Sciatic nerve (tissue), 2 donors: Measurements from ENCODE around the gene COL9A3. TPM values are rescaled to one million over a fixed set of nuclear protein-coding genes. Genes with fewer than 3 reads are reported as not detected.

Experiments used
- ATAC-seq: fragments of 200-7000 bp; cut with Tn5 transposase; one replicate; pipeline ENCODE4 v1.9.1; 2020; ENCODE audit warnings: mild to moderate bottlenecking, moderate library complexity
- DNase-seq: peaks from one replicate; pipeline ENCODE4 v3.0.0-alpha.2; 2020; ENCODE audit warnings: low spot score
- intact Hi-C: fragments of 100-400 bp; cut with DNase I; formaldehyde crosslinking; loops from one replicate; pipeline ENCODE4 v1.14.2; 2022
- total RNA-seq: library from RNA; stranded (reverse); fragmentation: NEBNext Ultra II Directional; extraction: Animal tissue kit (Norgen Biotek cat#: 25700); gene quantifications from one replicate; pipeline ENCODE4 v1.2.1, GENCODE V29; 2021
- donor health status: DM: no; HTN: no; CAD: no.
- donor health status: DM: no; HTN: no; CAD: no.

Gene COL9A3
- total RNA-seq, 1 donor from 2014 or later = 69.6 TPM

- ATAC-seq (no peak), DNase-seq (no peak)
- intact Hi-C loops = no loop called here
Measured at GRCh38 chr20:62882426-62882825, 65.6 kb downstream of the COL9A3 start.

DNA sequence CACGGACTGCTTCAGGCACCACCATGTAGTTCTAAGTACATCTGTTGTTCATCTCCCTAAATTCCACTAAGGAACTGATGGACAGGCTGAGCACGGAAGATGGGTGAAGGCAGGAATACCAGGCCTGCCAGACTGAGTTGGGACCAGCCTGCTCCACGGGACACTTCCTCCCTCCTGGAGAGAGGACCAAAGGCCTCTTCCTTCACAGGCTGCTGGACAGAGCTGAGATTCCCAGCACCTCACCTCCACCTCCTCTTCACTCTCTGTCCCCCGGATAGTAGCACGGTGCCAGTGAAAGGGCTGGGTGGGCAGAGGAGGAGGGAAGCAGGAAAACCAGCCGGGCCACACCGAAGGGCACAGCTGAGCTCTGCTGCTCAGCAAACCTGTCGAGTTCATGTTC lies 67.7 kb downstream of the COL9A3 start:
- intact Hi-C loops = no loop called here
- ATAC-seq = no peak
- DNase-seq = no peak

DNA sequence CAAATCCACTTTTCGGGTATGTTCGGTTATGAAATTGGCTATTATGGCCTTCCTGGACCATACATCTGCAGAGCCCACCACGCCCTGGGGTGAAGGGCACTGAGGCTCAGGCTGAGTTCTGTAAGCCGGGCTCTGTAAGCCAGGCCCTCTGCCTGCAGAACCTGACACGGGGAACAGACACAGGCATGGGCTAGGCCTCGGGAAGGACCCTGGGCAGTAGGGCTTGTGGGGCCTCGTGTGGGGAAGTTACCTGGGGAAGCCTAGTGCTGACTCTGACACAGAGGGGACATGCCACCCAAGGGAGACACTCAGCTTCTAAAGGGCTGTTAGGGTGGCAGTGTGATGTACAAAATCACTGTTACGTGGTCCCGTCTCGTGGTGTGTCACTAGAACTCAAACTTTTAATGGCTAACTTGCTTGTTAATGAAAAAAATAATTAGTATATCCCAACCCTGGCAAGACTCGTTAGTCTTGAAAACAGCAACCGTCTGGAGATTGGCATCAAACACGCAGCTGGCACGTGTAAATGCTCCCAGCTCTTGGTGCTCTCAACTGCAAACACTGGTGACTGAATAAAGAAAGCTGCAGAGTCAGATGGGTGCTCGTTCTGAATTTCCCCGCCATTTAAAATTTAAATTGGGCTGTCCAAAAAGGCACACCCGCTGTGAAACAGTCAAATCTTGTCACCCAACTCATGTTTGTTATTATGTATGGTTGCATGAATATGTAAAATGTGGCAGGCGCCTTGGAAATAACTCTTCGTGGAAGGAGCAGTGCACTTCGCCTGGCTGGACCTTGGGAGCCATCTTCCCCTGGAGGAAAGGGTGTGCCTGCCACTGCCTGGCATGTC lies 68.4 kb downstream of the COL9A3 start:
- intact Hi-C loops = no loop called here
- no peak for DNase-seq
- ATAC-seq = no peak

DNA sequence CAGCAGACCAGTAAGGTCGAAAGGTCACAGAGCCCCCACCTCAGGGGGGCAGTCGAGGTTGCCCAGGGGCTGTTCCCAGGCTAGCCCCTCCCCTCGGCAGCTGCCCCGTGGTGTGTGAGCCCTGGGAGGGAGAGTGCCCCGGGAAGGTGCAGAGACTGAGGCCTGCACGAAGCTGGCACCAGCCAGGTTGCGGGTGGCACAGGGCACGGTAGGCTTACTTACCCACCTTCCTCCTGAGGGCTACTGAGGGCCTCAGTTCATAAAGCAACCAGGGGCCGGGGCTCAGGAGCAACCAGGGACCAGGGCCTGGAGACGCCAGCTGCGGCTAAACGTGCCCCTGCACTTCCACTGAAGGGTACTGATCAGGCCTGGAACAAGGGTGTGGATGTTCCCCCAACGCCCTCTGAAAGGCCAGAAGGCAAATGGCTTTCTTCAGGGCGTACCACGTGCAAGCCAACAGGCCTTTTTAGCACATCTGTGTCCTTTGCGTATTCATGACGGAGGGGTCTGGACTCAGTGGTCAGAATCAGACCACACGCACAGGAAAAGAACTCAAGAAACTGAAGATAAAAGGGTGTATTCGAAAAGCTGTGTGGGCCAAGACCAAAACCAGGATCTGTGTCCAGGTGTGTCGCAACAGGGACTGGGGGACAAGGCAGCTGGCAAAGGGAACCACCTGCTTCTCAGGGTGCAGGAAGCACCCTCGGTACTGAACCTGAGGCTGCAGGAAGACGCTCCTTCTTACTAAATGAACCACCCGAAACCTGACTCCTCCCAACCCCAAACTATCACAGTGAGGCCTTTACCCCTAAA lies 69.3 kb downstream of the COL9A3 start:
- DNase-seq = no peak
- intact Hi-C loops = no loop called here
- no peak for ATAC-seq

DNA sequence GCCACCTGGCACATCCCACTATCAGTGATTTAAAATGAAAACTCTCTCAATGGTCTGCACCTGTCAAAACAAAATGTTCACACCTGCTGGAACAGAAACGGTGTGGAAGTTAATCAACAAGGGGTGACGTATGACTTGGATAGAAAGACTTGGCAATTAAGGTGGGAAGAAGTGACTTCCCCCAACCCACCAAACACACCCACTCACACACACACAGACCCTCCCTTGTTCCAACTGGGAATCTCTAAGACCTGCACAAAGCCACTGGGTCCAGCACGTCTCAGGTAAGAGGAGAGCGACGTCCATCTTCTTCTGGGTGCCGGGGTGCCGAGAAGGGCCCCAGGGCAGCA lies 69.8 kb downstream of the COL9A3 start:
- DNase-seq (no peak), ATAC-seq (no peak)
- intact Hi-C loops = no loop called here

- ATAC-seq (peak; percentile 20), DNase-seq (no peak)
- intact Hi-C loops = no loop called here
Measured at GRCh38 chr20:62887152-62887859, 70.5 kb downstream of the COL9A3 start.

- ATAC-seq = no peak
- intact Hi-C loops = no loop called here
- DNase-seq = no peak
Measured at GRCh38 chr20:62887860-62888239, 71.0 kb downstream of the COL9A3 start.

GRCh38 chr20:62888406-62888805 lies 71.6 kb downstream of the COL9A3 start:
- DNase-seq (no peak), ATAC-seq (no peak)
- intact Hi-C loops = no loop called here

GRCh38 chr20:62888910-62889309 lies 72.1 kb downstream of the COL9A3 start:
- ATAC-seq = no peak
- intact Hi-C loops = no loop called here
- no peak for DNase-seq

- intact Hi-C loops = no loop called here
- no peak for ATAC-seq
- DNase-seq = no peak
Measured at GRCh38 chr20:62889411-62889810, 72.6 kb downstream of the COL9A3 start.

DNA sequence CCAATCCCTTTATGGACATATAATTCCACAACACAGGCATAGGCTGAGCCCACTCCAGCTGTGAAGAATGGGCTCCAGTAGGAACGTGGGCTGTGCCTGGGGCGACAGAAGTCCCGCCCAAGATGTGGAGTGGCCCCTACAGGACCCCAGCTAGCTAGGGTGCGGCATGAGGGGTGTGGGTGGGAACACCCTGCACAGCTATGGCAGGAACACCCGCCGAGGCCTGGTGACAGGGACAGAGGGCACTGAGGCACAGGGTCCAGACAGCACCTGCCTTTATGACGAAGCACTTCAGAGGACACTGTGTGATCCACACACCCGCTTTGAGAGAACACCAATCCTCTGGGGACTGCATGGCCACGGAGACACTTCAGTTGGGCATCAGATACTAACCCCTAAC lies 73.0 kb downstream of the COL9A3 start:
- ATAC-seq = no peak
- DNase-seq = no peak
- intact Hi-C loops = no loop called here

- ATAC-seq (no peak), DNase-seq (no peak)
- intact Hi-C loops = no loop called here
Measured at GRCh38 chr20:62890444-62890843, 73.6 kb downstream of the COL9A3 start.

Other genes starting within 250 kb of the COL9A3 start
- 31.1 TPM for gene SLCO4A1, start 174.5 kb upstream of the COL9A3 start, total RNA-seq
- 0.09 TPM for gene NTSR1, start 108.2 kb upstream of the COL9A3 start, total RNA-seq
- 10.4 TPM for gene MRGBP, start 20.6 kb upstream of the COL9A3 start, total RNA-seq
- gene OGFR, start 12.2 kb upstream of the COL9A3 start, total RNA-seq = 52.7 TPM
- 14.6 TPM for gene TCFL5, start 44.8 kb downstream of the COL9A3 start, total RNA-seq
- 60.9 TPM for gene DIDO1, start 109.5 kb downstream of the COL9A3 start, total RNA-seq
- 27.2 TPM for gene GID8, start 121.1 kb downstream of the COL9A3 start, total RNA-seq
- 3.8 TPM for gene SLC17A9, start 135.7 kb downstream of the COL9A3 start, total RNA-seq
- gene BHLHE23, start 189.9 kb downstream of the COL9A3 start, total RNA-seq = not detected